ENCODE measurements around the gene FBLN2. TPM values are rescaled to one million over a fixed set of nuclear protein-coding genes. Genes with fewer than 3 reads are reported as not detected.

Gene FBLN2
- polyA plus RNA-seq, 1 of the 3 experiments (the other 2 are of a cell fraction) = 5.2 TPM

DNA sequence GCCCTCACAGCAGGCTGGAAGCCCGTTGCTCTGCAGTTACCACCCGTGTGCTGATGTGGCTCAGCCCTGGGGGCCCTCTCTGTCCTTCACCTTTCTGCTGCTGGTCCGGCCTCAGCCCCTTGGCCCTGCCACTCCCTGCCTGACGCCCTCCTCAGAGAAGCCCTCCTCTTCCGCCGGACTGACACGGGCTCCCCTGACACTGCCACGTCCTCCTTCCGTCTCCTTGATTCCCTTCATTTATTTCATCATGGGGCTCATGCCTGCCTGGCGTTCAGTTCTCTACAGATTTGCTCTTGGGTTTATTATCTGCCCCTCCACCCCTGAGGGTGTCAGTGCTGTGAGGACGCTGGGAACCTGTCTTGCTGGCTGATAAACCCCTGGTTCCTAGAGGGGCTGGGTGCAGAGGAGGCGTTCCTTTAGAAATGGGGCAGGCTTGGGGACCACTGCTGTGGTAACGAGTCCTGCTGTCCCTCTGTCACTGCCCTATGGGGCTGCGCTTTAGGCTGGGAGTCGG, 19.6 kb downstream of the FBLN2 start:
- ChIA-PET POLR2A (no interaction called here), CTCF (interaction anchor here (0.6 to 12.6 kb wide), 6 partner anchors 11 to 89 kb away, joined by 3 to 138 read pairs (median 3); no protein-coding TSS in a partner anchor)
- Histone ChIP-seq H3K27me3 (ENCODE audit: insufficient read depth) (no peaks in the 10 kb centered on the region), H3K9ac (no peak overlapping the region), H3K4me1 (ENCODE audit: control insufficient read depth in 1 of 2, insufficient read depth in 2 of 2, low read depth in 1 of 2, low read length in 1 of 2) (peaks cover 0 to 90% of the 10 kb centered on the region in 2 experiments; a peak in 2 of 4 replicates), H3K36me3 (replicated peaks in 1 of 2; ENCODE audit: control insufficient read depth in 1 of 2, insufficient read depth in 2 of 2, low read length in 1 of 2) (no peaks in the 10 kb centered on the region), H2AFZ (ENCODE audit: low read depth) (no peak overlapping the region), H3K9me3 (no peaks in the 10 kb centered on the region), H4K20me1 (ENCODE audit: insufficient read depth) (no peaks in the 10 kb centered on the region), H3K4me2 (no peak overlapping the region), H3K79me2 (ENCODE audit: insufficient read depth) (no peaks in the 10 kb centered on the region), H3K4me3 (ENCODE audit: low read depth in 2 of 2, low read length in 1 of 2) (no peak overlapping the region), H3K9me2 (no peaks in the 10 kb centered on the region), H3F3A (replicated peaks; ENCODE audit: insufficient read depth) (no peaks in the 10 kb centered on the region), H3K27ac (ENCODE audit: low read depth in 2 of 2, low read length in 1 of 2) (peak overlapping the region in 1 of 2 experiments; percentile 39; a peak in 1 of 4 replicates)
- WGBS (ENCODE audit: low lambda C conversion rate) = 81% methylated on average over 13 of the region's 15 CpGs
- TF ChIP-seq, protein P1, sequence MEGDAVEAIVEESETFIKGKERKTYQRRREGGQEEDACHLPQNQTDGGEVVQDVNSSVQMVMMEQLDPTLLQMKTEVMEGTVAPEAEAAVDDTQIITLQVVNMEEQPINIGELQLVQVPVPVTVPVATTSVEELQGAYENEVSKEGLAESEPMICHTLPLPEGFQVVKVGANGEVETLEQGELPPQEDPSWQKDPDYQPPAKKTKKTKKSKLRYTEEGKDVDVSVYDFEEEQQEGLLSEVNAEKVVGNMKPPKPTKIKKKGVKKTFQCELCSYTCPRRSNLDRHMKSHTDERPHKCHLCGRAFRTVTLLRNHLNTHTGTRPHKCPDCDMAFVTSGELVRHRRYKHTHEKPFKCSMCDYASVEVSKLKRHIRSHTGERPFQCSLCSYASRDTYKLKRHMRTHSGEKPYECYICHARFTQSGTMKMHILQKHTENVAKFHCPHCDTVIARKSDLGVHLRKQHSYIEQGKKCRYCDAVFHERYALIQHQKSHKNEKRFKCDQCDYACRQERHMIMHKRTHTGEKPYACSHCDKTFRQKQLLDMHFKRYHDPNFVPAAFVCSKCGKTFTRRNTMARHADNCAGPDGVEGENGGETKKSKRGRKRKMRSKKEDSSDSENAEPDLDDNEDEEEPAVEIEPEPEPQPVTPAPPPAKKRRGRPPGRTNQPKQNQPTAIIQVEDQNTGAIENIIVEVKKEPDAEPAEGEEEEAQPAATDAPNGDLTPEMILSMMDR (IDR thresholded peaks at IDR 0.05) = no peak
- TF ChIP-seq, protein P2, sequence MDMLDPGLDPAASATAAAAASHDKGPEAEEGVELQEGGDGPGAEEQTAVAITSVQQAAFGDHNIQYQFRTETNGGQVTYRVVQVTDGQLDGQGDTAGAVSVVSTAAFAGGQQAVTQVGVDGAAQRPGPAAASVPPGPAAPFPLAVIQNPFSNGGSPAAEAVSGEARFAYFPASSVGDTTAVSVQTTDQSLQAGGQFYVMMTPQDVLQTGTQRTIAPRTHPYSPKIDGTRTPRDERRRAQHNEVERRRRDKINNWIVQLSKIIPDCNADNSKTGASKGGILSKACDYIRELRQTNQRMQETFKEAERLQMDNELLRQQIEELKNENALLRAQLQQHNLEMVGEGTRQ (IDR thresholded peaks at IDR 0.05; ENCODE audit: borderline replicate concordance, low read depth, low read length) = no peak
- TF ChIP-seq FOXM1 (IDR thresholded peaks at IDR 0.05; ENCODE audit: low read depth) = no peak
- no peak for DNase-seq

DNA sequence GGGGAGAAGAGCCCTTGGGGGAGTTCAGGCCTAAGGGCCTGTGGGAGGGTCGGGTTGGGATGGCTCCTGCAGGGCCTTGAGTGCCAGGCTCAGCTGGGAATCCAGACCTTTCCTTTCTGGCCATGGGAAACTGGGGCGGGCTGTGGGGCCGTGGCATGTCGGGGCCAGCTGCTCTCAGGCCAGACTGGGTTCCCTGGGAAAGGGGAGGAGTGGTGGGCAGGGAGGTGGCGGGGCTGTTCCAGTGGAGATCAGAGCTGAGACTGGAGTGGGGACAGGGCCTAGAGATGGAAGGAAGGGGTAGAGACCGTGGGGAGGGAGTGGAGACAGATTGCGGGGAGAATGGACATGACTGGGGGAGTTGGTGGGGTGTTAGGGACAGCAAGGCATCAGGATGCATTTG, 20.3 kb downstream of the FBLN2 start:
- CTCF ChIA-PET = interaction anchor here (0.6 to 12.6 kb wide), 7 partner anchors 12 to 89 kb away, joined by 3 to 138 read pairs (median 3); no protein-coding TSS in a partner anchor
- 73% methylated on average over 6 of the region's 7 CpGs for WGBS (ENCODE audit: low lambda C conversion rate)
- TF ChIP-seq, protein P3, sequence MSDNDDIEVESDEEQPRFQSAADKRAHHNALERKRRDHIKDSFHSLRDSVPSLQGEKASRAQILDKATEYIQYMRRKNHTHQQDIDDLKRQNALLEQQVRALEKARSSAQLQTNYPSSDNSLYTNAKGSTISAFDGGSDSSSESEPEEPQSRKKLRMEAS (IDR thresholded peaks at IDR 0.05; ENCODE audit: low read depth) = no peak
- 0 out of 2 replicates have a peak, but pooled peaks have one; percentile 25 for TF ChIP-seq FOXJ3 (CRISPR knock-in tag; IDR thresholded peaks at IDR 0.05)
- no peak overlapping the region for H3K9ac ChIP-seq
- H3K27ac ChIP-seq (ENCODE audit: low read depth in 2 of 2, low read length in 1 of 2) = peak overlapping the region in 1 of 2 experiments; percentile 39; a peak in 1 of 4 replicates
- peaks cover 2 to 91% of the 10 kb centered on the region in 2 experiments; a peak in 1 of 4 replicates for H3K4me1 ChIP-seq (ENCODE audit: control insufficient read depth in 1 of 2, insufficient read depth in 2 of 2, low read depth in 1 of 2, low read length in 1 of 2)
- H3K9me3 ChIP-seq = no peaks in the 10 kb centered on the region
- H3K4me2 ChIP-seq = no peak overlapping the region
- no peaks in the 10 kb centered on the region for H3K27me3 ChIP-seq (ENCODE audit: insufficient read depth)
- POLR2A ChIA-PET = no interaction called here
- no peaks in the 10 kb centered on the region for H3F3A ChIP-seq (replicated peaks; ENCODE audit: insufficient read depth)
- H3K36me3 ChIP-seq (replicated peaks in 1 of 2; ENCODE audit: control insufficient read depth in 1 of 2, insufficient read depth in 2 of 2, low read length in 1 of 2) = no peaks in the 10 kb centered on the region
- H3K79me2 ChIP-seq (ENCODE audit: insufficient read depth) = no peaks in the 10 kb centered on the region
- no peak overlapping the region for H3K4me3 ChIP-seq (ENCODE audit: low read depth in 2 of 2, low read length in 1 of 2)
- H3K9me2 ChIP-seq = no peaks in the 10 kb centered on the region
- DNase-seq = peak; percentile 72
- H2AFZ ChIP-seq (ENCODE audit: low read depth) = no peak overlapping the region
- no peaks in the 10 kb centered on the region for H4K20me1 ChIP-seq (ENCODE audit: insufficient read depth)

All from SK-N-SH (cell line).